Mesenchymal stem cell (in vitro differentiated cells and primary cell): ENCODE results near the gene VSIG4.

Experiments used
- DNase-seq: peaks from one replicate; pipeline ENCODE4 v3.0.0-alpha.2; 2013
- H2AFZ ChIP-seq: one replicate; pipeline ENCODE4 v1.6.1; 2013; ENCODE audit warnings: low read depth, mild to moderate bottlenecking, control low read depth, inconsistent platforms, low read length, moderate library complexity
- H2AK5ac ChIP-seq: 2 replicates; pipeline ENCODE4 v1.6.1; 2013; ENCODE audit warnings: low read length, moderate library complexity, mild to moderate bottlenecking, inconsistent platforms; ENCODE audit not compliant: severe bottlenecking
- H2BK120ac ChIP-seq: one replicate; pipeline ENCODE4 v1.6.1; 2013; ENCODE audit warnings: low read depth, mild to moderate bottlenecking, inconsistent platforms, low read length, moderate library complexity
- H2BK12ac ChIP-seq, 2 experiments: one replicate each; pipeline ENCODE4 v1.6.1; 2013; ENCODE audit warnings: inconsistent platforms in 2 of 2, low read length in 2 of 2, mild to moderate bottlenecking in 2 of 2, moderate library complexity in 2 of 2, control low read depth in 1 of 2
- H2BK15ac ChIP-seq: one replicate; pipeline ENCODE4 v1.6.1; 2013; ENCODE audit warnings: mild to moderate bottlenecking, low read depth, inconsistent platforms; ENCODE audit not compliant: poor library complexity, severe bottlenecking
- H2BK5ac ChIP-seq: 2 replicates; pipeline ENCODE4 v1.6.1; 2013; ENCODE audit warnings: low read depth, mild to moderate bottlenecking, low read length, control low read depth, inconsistent platforms; ENCODE audit not compliant: poor library complexity, severe bottlenecking
- H3K14ac ChIP-seq, 2 experiments: one replicate each; pipeline ENCODE4 v1.6.1; 2013; ENCODE audit warnings: inconsistent platforms in 2 of 2, low read length in 2 of 2, control low read depth in 1 of 2, mild to moderate bottlenecking in 1 of 2, moderate library complexity in 1 of 2
- H3K18ac ChIP-seq, 2 experiments: one replicate each; pipeline ENCODE4 v1.6.1; 2013; ENCODE audit warnings: inconsistent platforms in 2 of 2, low read length in 2 of 2, control low read depth in 1 of 2, low read depth in 1 of 2, mild to moderate bottlenecking in 1 of 2
- H3K23ac ChIP-seq, 2 experiments: one replicate each; pipeline ENCODE4 v1.6.1; 2013; ENCODE audit warnings: inconsistent platforms in 2 of 2, low read length in 2 of 2, mild to moderate bottlenecking in 2 of 2, moderate library complexity in 2 of 2, control low read depth in 1 of 2
- H3K27ac ChIP-seq: 2 replicates; pipeline ENCODE4 v1.5.1; 2013; ENCODE audit warnings: mild to moderate bottlenecking, moderate library complexity, low read length, control low read depth, inconsistent platforms; ENCODE audit not compliant: poor library complexity, severe bottlenecking
- H3K27me3 ChIP-seq, 2 experiments: 2 replicates each; pipeline versions ENCODE4 v1.6.1 to v1.7.0; 2013; ENCODE audit warnings: low read length in 2 of 2, mild to moderate bottlenecking in 2 of 2, moderate library complexity in 2 of 2, control low read depth in 1 of 2, inconsistent platforms in 1 of 2; ENCODE audit not compliant: control insufficient read depth in 1 of 2, insufficient read depth in 1 of 2
- H3K36me3 ChIP-seq, 2 experiments: 2 replicates each; pipeline versions ENCODE4 v1.6.1 to v1.7.0; 2013; ENCODE audit warnings: low read length in 2 of 2, control low read depth in 1 of 2, inconsistent platforms in 1 of 2, low read depth in 1 of 2, mild to moderate bottlenecking in 1 of 2; ENCODE audit not compliant: insufficient read depth in 2 of 2, control insufficient read depth in 1 of 2
- H3K4ac ChIP-seq, 2 experiments: one replicate each; pipeline ENCODE4 v1.6.1; 2013; ENCODE audit warnings: inconsistent platforms in 2 of 2, low read length in 2 of 2, mild to moderate bottlenecking in 2 of 2, moderate library complexity in 2 of 2, control low read depth in 1 of 2, low read depth in 1 of 2
- H3K4me1 ChIP-seq: 2 replicates; pipeline ENCODE4 v1.6.1; 2013; ENCODE audit warnings: low read depth, low read length, control low read depth; ENCODE audit not compliant: control insufficient read depth, insufficient read depth
- H3K4me2 ChIP-seq: 2 replicates; pipeline ENCODE4 v1.6.1; 2013; ENCODE audit warnings: low read length, mild to moderate bottlenecking, inconsistent platforms; ENCODE audit not compliant: poor library complexity, severe bottlenecking
- H3K4me3 ChIP-seq, 2 experiments: 2 replicates each; pipeline versions ENCODE4 v1.5.1 to v1.7.0; 2013; ENCODE audit warnings: low read length in 2 of 2, mild to moderate bottlenecking in 2 of 2, control low read depth in 1 of 2, low read depth in 1 of 2; ENCODE audit not compliant: insufficient read depth in 1 of 2
- H3K79me1 ChIP-seq: replicated peaks from 2 replicates; pipeline ENCODE4 v1.6.1; 2013; ENCODE audit warnings: mild to moderate bottlenecking, control low read depth, low read length, inconsistent platforms; ENCODE audit not compliant: poor library complexity, severe bottlenecking
- H3K9ac ChIP-seq: 2 replicates; pipeline ENCODE4 v1.7.0; 2013; ENCODE audit warnings: mild to moderate bottlenecking, low read length, moderate library complexity
- H3K9me3 ChIP-seq: 2 replicates; pipeline ENCODE4 v1.7.0; 2013; ENCODE audit warnings: mild to moderate bottlenecking, low read length; ENCODE audit not compliant: control insufficient read depth
- H4K8ac ChIP-seq: one replicate; pipeline ENCODE4 v1.6.1; 2013; ENCODE audit warnings: inconsistent platforms, mild to moderate bottlenecking, low read length, moderate library complexity
- H4K91ac ChIP-seq: one replicate; pipeline ENCODE4 v1.6.1; 2013; ENCODE audit warnings: mild to moderate bottlenecking, low read length, inconsistent platforms
- WGBS: methylation state at CpG from one replicate; pipeline ENCODE4 v1.1.7; 2013; ENCODE audit warnings: mixed read lengths; 5-methylcytosine and 5-hydroxymethylcytosine counted together

VSIG4 gene

DNA sequence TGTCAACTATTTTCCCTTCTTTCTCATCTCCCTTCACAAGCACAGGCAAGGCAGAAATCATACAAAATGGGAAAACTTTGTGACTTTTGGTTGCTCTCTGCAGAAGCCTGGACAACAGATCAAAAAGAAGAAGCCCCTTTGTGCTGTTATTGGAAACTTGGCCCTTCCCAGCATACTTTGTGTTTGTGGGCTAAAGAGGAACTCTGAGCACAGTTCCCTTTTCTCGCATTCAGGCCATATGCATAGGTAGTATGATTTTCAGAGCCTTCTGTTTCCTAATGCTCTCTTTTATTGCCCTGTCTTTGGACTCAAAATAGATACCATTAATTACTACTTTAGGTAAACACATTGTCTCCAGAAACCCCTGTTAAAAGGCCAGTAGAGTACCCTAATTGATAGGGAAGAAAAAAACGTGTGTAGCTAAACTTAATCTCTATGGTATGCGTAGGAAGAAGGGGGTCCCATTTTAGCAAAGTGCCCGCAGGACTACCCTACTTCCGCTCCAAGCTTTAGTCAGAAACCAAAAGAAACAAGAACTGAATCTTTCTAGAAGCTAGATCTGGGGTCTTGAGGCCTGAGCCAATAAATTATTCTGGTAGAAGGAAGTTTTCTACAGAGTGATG lies 26.6 kb downstream of the VSIG4 start:
- Histone ChIP-seq H3K23ac (no peak overlapping the region), H3K4me2 (no peak overlapping the region), H4K91ac (no peak overlapping the region), H3K18ac (no peak overlapping the region), H3K27ac (no peak overlapping the region), H3K4me1 (no peaks in the 10 kb centered on the region), H2BK15ac (no peak overlapping the region), H3K4me3 (no peak overlapping the region), H2BK5ac (no peak overlapping the region), H2AFZ (no peak overlapping the region), H3K14ac (no peak overlapping the region), H3K79me1 (no peaks in the 10 kb centered on the region), H3K4ac (no peak overlapping the region), H2BK12ac (no peak overlapping the region), H3K27me3 (peaks cover 0 to 33% of the 10 kb centered on the region in 2 experiments), H3K9me3 (no peaks in the 10 kb centered on the region), H2BK120ac (no peak overlapping the region), H2AK5ac (no peak overlapping the region), H4K8ac (no peak overlapping the region), H3K36me3 (no peaks in the 10 kb centered on the region), H3K9ac (no peak overlapping the region)
- WGBS, result 33% methylated on average over 2 of the region's 5 CpGs
- no peak for DNase-seq

DNA sequence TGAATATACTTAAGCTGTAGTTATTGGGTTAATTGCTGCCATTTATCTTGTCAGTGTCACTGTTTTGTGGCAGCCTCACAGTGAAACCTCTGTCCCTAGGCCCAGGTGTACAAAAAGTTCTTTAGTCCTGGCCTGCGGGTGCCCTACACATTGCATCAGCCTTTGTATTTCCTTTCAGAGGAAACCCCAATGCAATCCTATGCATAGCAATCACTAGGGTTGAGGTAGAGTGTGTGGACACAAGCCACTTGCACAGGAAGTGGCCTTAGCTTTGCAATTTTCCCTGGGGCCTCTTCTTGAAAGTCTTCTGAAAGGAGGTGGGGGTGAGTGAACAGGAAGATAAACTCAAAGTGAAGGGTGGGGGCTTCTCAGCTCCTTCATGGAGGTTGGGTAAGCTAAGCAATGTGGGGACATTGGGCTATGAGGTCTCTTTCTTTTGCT lies 27.8 kb downstream of the VSIG4 start:
- no peak overlapping the region for H3K4me2 ChIP-seq
- no CpG with 5 or more reads among the region's 1 CpG for WGBS
- H3K9me3 ChIP-seq, result no peaks in the 10 kb centered on the region
- no peak overlapping the region for H3K4me3 ChIP-seq
- no peak overlapping the region for H3K14ac ChIP-seq
- no peak overlapping the region for H3K27ac ChIP-seq
- no peak overlapping the region for H3K9ac ChIP-seq
- H4K91ac ChIP-seq, result no peak overlapping the region
- H3K36me3 ChIP-seq, result no peaks in the 10 kb centered on the region
- H3K4me1 ChIP-seq, result no peaks in the 10 kb centered on the region
- H2AK5ac ChIP-seq, result no peak overlapping the region
- no peak overlapping the region for H2BK120ac ChIP-seq
- H3K18ac ChIP-seq, result no peak overlapping the region
- H2AFZ ChIP-seq, result no peak overlapping the region
- H3K27me3 ChIP-seq, result peaks cover 0 to 25% of the 10 kb centered on the region in 2 experiments
- no peak overlapping the region for H2BK5ac ChIP-seq
- no peak overlapping the region for H2BK15ac ChIP-seq
- no peaks in the 10 kb centered on the region for H3K79me1 ChIP-seq
- no peak overlapping the region for H3K4ac ChIP-seq
- H3K23ac ChIP-seq, result no peak overlapping the region
- no peak for DNase-seq
- H4K8ac ChIP-seq, result no peak overlapping the region
- H2BK12ac ChIP-seq, result no peak overlapping the region

DNA sequence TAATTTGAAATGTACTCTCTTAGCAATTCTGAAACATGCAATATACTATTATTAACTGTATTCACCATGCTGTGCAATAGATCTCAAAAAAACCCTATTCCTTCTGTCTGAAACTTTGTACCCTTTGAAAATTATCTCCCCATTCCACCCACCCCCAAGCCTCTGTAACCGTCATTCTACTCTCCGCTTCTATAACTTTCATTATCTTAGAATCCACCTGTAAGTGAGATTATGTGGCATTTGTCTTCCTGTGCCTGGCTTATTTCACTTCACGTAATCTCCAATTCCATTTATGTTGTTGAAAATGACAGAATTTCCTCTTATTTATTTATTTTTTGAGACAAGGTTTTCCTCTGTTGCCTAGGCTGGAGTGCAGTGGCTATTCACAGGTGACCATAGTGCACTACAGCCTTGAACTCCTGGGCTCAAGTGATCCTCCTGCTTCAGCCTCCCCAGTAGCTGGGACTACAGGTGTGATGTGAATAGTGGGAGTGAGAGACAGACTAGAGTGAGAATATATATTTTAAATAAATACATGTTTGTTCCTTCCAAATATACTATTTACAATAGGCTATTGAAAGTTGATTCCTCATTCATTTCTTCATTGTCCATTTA lies 30.5 kb downstream of the VSIG4 start:
- no peak overlapping the region for H3K23ac ChIP-seq
- H3K9ac ChIP-seq, result no peak overlapping the region
- no peak overlapping the region for H3K4ac ChIP-seq
- H3K9me3 ChIP-seq, result no peaks in the 10 kb centered on the region
- no peak overlapping the region for H2AK5ac ChIP-seq
- DNase-seq, result no peak
- no peak overlapping the region for H3K14ac ChIP-seq
- no peak overlapping the region for H2AFZ ChIP-seq
- no peak overlapping the region for H2BK5ac ChIP-seq
- H3K18ac ChIP-seq, result no peak overlapping the region
- H2BK120ac ChIP-seq, result no peak overlapping the region
- H3K4me2 ChIP-seq, result no peak overlapping the region
- H4K8ac ChIP-seq, result no peak overlapping the region
- no peak overlapping the region for H3K4me3 ChIP-seq
- WGBS, result no CpG with 5 or more reads among the region's 3 CpGs
- no peak overlapping the region for H3K27ac ChIP-seq
- no peak overlapping the region for H2BK12ac ChIP-seq
- H3K79me1 ChIP-seq, result no peaks in the 10 kb centered on the region
- H3K27me3 ChIP-seq, result peaks cover 0 to 17% of the 10 kb centered on the region in 2 experiments
- no peak overlapping the region for H2BK15ac ChIP-seq
- H3K4me1 ChIP-seq, result no peaks in the 10 kb centered on the region
- no peak overlapping the region for H4K91ac ChIP-seq
- H3K36me3 ChIP-seq, result no peaks in the 10 kb centered on the region

DNA sequence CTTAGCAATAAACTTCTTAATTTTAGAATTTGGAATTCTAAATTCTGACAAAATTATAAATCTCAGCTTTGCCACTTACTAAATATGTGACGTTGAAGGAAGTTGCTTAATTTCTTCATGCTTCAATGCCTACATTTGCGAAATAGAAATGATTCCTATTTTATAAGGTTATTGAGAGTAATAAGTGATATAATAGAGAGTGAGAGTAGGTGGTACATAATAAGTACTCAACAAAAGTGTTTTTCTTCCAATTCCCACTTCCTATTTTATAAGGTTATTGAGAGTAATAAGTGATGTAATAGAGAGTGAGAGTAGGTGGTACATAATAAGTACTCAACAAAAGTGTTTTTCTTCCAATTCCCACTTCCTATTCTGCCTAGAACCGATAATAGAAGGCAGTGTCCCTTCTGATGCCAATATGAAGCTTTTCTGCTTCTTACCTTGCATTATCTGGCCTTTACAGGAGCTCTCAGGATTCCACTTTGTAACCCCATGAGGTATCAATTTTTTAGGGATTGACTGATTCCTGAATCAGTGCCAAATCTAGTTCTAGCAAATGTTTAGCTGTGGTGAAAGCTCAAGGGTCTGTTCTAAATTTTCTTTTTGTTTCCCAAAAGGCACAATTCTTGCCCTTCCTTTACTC lies 31.4 kb downstream of the VSIG4 start:
- H2AFZ ChIP-seq, result no peak overlapping the region
- no peak overlapping the region for H3K4me2 ChIP-seq
- no peak overlapping the region for H3K27ac ChIP-seq
- no peaks in the 10 kb centered on the region for H3K4me1 ChIP-seq
- H2BK5ac ChIP-seq, result no peak overlapping the region
- no peak overlapping the region for H3K9ac ChIP-seq
- peaks cover 0 to 15% of the 10 kb centered on the region in 2 experiments for H3K27me3 ChIP-seq
- no peak overlapping the region for H3K14ac ChIP-seq
- H2BK12ac ChIP-seq, result no peak overlapping the region
- no peaks in the 10 kb centered on the region for H3K36me3 ChIP-seq
- H4K8ac ChIP-seq, result no peak overlapping the region
- no peak overlapping the region for H2BK15ac ChIP-seq
- H3K4me3 ChIP-seq, result no peak overlapping the region
- no peak overlapping the region for H3K23ac ChIP-seq
- H3K18ac ChIP-seq, result no peak overlapping the region
- H3K79me1 ChIP-seq, result no peaks in the 10 kb centered on the region
- no peak overlapping the region for H2BK120ac ChIP-seq
- no peak overlapping the region for H4K91ac ChIP-seq
- no peak overlapping the region for H3K4ac ChIP-seq
- no peak overlapping the region for H2AK5ac ChIP-seq
- WGBS, result no CpG with 5 or more reads among the region's 3 CpGs
- no peak for DNase-seq
- no peaks in the 10 kb centered on the region for H3K9me3 ChIP-seq
